HG03175 (cell line): Measurements from ENCODE around the gene PON2.

Experiments
- ATAC-seq: cut with Tn5 transposase; IDR thresholded peaks from one replicate; pipeline ENCODE4 v1.9.1; 2021; ENCODE audit warnings: mild to moderate bottlenecking, moderate library complexity; ENCODE audit not compliant: unreplicated experiment

Gene PON2

DNA sequence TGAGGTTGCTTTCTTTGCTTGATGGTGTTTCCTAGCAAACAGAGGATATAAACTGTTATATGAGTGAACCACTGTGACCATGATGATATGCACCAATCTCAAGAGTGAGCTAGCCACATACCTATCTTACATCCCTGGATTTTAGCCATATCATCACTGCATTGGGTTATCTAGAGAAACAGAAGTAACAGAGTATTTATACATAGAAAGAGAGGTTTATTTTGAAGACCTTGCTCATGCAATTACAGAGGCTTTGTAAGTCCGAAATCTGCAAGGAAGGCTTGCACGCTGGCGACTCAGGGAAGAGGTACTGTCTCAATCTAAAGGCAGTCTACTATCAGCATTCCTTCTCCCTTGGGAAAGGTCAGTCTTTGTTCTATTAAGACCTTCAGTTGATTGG is 11.8 kb upstream of the PON2 start:
- ATAC-seq = no peak

DNA sequence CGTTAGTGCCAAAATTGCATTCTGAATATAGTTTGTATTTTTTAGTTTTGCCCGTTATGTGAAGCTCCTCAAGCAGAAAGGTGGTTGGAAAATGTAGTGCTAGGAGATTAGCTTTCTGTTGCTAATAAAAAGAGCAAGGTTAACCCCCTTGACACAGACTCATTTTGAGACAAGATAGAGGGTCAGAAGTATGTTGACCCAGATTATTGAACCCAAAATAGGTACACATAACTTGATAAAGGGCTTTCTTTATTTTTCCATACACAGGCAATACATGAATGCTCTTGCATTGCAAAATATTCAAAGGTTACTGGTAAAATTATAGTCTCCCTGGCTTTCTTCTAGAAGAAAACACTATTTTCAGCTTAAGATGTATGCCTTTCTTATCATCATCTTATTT is 10.0 kb upstream of the PON2 start:
- no peak for ATAC-seq

DNA sequence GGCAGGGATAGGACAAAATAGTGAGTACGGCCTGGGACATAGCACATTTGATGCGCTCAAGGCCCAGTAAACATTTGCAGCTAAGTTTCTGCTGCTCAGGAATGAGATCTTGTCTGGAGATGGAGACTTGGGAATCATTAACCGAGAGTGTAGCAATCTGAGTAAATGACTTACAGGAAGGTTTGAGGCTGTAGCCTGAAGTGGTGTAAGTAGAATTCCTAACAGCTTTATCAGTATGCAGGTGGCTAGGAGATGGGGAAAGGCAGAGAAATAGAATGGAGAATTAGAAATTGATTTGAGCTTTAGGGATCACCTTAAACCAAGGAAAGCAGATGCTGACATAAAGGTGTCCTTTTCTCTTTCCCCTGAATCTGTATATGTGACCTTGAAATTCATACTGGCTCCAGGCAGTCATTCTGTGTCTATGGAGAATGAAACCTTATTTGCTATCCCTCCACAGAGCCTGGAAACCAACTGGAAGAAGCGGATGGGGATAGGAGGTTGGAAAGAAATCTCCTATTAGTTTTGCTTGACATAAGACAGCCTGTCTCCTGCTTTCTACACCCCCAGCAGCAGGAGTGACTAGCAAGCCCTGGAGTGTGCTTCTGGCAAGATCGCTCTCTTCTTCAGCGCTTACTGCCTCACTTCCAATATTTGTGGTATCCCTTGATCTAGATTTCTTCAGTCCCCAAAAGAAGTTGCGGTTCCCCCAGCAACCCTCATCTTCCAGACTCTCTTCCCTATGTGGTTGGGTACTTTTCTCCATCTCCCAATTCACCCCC is 6.4 kb upstream of the PON2 start:
- ATAC-seq = no peak

DNA sequence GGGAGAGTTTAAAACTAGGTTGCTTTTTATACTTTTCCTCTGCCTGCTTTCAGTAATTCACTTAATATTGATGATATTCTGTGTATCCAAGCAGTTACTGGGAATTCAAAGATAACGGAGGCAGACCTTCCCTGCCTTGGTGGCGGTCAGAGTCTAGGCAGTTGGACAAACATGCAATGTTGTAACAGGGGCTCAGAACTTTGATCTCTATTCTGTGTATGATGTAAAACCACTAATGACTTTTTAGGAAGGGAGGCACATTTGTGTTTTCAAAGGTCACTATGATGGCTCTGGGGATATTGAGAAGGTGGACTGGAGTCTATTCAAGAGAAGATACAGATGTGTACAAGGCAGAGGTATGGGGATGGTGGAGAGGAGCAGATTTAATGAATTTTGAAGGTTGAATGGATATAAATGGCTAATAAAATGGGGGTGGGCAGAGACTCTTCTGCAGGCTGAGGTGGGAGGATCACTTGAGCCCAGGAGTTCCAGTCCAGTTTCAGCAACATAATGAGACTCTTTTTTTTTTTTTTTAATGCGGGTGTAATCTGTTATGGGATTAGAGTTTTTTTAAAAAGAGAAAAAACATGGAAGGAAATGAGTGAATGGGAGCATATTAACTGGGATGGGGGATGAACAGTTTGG is 5.7 kb upstream of the PON2 start:
- no peak for ATAC-seq

DNA sequence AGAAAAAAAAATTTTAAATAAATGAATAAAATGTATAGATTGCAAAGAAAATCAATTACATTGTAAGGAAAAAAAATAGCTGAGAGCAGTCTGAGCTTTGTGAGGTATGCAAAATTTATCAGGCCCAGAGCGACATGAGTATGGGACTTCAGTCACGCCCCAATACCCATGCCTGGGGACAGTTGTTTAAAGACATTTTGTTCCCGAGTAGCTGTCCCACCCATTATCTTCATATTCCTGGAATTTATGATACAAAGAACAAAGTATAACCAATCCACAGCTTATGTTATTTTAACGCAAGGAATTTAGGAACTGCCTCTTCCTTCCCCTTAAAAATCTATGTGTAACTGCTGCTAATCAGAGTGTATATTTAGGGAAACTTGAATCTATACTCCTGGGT is 1.6 kb upstream of the PON2 start:
- no peak for ATAC-seq

DNA sequence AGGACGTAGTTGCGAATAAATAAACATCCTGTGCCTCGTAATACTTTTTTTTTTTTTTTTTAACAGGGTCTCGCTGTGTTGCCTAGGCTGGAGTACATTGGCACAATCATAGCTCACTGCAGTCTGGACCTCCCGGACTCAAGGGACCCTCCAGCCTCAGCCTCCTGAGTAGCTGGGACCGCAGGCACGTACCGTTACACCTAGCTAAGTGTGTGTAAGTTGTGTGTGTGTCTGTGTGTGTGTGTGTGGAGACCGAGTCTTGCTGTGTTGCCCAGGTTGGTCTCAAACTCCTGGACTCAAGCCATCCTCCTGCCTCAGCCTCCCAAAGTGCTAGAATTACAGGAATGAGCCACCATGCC is 573 bp upstream of the PON2 start:
- no peak for ATAC-seq

DNA sequence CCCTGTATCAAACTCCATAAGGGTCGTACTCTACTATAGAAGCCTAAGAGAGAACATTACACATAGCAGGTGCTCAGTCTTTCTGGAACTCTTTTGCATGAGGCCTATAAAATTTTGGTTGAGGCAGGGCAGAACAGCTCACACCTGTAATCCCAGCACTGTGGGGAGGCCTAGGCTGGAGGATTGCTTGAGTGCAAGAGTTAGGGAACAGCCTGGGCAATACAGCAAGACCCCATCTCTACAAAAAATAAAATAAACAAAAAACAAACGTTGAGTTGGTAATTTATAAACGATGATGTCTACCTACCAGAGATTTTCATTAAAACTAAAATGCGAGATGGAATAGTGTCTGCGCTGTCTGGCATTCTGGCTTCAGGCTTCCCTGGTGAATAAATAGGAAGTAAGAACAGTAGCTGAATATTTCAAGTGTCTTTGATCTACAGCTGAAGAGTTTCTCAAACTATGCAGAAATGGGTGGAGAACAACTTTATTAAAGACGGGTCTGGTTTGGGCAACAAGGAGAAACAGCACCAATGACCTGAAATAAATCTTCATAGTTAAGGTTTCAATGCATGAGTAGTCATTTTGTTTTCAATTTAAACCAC is 774 bp downstream of the PON2 start:
- no peak for ATAC-seq

DNA sequence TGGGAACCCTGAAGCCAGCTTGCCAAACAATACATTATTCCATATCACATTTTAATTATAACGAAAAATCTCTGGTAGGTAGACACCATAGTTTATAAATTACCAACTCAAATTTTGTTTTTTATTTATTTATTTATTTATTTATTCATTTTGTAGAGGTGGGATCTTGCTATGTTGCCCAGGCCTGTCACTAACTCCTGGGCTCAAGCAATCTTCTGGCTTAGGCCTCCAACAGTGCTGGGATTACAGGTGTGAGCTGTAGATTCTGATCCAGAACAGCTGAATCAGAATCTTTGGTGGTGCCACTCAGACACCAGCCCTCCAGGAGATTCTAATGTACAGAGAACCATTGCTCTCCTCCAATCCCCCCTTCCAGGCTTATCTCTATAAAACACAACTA is 1.7 kb downstream of the PON2 start:
- ATAC-seq = no peak

DNA sequence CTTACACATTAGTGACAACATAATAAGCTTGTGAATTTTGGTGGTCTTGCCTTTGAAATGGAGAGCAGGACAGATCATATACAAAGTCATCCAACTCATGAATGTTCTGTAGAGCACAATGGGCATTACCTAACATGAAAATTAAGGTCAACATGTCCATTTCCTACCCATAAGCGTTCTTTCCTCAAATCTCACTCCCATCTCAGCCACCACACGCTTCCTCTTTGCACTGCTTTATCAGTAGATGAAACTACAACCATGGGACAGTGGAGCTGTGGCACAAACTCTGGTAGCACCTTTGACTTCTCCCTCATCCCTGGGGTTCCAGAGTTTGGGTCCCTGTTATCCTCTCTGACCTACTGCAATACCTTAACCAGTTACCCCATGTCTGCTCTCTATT is 2.2 kb downstream of the PON2 start:
- no peak for ATAC-seq

DNA sequence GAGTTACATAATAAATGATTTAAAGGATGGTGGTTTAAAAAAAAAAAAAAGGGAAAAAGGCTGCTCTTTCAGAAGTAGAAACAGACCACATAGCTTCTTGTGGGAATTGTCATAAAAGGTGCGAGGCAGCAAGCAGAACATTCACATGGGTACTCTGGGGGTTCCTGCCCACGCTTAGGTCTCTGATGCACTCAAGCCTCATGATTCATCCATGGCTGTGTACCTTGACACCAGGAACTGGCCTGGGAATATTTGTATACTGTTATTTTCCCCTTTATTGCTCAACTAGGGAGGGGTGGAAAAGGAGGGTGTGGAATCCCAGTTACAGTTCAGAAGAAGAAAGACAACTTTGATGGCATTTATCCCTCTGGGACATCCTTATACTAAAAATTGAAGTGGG is 4.0 kb downstream of the PON2 start:
- no peak for ATAC-seq

DNA sequence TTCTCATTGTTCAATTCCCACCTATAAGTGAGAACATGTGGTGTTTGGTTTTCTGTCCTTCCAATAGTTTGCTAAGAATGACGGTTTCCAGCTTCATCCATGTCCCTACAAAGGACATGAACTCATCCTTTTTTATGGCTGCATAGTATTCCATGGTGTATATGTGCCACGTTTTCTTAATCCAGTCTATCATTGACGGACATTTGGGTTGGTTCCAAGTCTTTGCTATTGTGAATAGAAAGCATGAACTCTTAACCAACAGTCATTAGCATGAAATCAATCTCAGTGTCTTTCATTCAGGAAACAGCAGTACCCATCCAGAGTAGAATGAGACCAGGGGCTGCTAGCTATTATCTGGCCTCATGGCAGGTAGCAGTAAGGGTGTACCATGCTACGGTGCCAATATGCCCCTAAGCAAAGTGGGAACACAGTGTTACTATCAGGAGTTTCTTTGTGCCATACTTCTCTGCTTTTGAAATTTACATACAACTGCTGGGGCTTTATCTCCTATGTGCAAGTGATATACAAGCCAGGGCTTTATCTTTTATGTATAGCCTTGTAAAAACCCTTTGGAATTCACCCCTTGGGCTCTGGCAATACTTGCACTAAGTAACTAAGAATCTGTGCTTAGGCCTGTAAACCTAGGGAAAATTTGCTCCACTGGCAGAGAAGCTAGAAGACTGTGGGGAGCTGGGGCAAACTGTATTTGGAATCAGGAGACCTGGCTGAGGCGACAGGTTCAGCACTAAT is 5.4 kb downstream of the PON2 start:
- no peak for ATAC-seq

DNA sequence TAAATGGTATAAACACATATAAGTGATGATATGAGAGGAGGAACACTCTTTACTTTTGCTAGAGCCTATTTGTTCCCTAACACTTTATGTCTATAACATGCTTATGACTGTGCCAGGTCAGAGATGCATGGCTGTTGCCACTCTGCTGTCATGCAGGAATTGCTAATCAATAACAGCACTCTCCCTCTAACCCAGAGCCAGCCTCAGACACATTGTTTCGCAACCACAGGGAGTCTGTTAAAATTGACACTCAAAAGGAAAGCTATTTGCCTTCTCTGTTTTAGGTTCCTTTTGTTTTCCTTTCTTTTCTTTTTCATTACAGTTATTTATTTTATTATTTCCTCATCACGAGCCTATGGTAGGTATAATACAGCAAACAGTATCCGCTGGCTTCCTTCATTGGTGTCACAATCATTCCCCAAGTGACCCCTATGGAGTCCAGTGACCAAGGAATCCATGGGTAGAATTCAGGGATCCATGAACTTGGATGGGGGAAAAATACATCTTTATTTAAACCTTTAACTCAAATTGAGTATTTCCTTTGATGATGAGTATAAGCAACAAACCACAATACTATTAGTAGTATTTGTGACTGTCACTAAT is 6.8 kb downstream of the PON2 start:
- ATAC-seq = no peak

DNA sequence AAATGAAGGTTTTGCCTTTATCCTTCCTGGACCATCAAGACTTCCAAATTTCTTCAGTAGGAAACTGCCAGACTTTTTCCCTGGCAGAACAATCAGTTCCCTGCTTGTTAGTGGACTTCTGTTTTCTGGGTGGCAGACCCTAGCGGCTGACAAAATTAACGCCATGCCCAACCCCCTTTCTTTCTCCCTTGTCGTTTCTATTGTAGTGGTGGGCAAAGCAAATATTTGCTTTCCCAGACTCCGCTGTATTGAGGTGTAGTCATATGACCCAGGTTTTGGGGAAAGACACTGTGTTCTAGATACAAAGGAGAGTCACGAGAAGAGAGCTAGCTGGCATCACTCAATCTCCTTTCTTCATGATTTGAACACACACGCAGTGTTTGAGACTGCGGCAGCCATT is 7.7 kb downstream of the PON2 start:
- ATAC-seq = no peak

DNA sequence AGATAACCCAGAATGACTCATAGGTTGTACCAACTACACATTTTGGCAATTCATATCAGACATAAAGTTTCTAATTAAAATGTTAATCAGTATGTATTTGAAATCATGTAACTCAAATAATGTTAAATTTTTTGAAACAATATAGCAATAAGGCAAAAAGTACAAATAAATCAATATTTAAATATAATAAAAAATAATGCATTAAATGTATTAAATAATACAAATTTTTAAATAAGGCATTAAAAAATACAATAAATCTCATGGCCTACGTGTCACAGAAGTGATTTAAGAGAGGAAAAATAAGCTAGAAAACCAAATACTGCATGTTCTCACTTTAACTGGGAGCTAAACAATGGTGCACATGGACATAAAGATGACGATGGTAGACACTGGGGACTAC is 9.1 kb downstream of the PON2 start:
- ATAC-seq = no peak

DNA sequence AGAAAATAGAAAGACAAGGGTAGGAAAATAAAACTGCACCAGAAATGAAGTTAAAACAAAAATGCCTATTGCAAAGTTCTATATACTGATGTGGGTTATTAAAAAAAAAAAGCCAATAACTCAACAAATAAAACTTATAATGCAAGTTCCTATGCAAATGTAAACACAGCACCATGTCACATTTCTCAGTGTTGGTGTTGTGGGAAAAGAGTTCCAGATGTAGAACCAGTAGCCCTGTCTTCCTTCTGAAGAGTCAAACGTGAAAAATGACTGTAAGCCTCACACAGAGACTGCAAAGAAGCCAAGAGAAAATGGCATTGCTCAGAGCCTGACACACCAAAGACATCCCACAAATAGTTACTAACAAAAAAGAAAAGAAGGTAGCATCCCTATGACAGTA is 10.1 kb downstream of the PON2 start:
- no peak for ATAC-seq

DNA sequence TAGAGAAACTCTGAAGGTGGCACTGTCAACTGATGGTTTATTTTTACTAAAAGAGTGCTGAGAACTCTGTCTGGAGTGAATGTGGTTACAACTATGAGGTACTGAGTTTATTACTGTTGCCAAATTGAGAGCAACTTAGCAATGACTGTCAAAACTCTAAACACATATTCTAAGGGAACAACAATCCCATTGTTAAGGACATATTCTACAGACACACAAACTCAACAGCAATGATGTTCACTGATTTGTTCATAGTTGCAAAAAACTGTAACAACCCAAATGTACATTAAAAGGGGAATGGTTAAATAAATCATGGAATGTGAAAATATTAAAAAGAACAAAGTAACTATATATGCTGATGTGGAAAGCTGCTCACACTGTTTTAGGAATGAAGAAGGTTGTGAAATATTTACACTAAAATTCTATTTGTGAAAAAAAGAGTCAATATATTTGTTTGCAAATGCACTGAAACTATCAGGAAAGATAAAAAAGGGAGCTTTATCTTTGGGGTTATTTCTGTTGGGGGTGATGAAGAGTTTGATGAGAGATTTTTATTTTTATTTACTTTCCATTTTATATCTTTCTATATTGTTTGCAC is 12.9 kb downstream of the PON2 start:
- ATAC-seq = no peak

DNA sequence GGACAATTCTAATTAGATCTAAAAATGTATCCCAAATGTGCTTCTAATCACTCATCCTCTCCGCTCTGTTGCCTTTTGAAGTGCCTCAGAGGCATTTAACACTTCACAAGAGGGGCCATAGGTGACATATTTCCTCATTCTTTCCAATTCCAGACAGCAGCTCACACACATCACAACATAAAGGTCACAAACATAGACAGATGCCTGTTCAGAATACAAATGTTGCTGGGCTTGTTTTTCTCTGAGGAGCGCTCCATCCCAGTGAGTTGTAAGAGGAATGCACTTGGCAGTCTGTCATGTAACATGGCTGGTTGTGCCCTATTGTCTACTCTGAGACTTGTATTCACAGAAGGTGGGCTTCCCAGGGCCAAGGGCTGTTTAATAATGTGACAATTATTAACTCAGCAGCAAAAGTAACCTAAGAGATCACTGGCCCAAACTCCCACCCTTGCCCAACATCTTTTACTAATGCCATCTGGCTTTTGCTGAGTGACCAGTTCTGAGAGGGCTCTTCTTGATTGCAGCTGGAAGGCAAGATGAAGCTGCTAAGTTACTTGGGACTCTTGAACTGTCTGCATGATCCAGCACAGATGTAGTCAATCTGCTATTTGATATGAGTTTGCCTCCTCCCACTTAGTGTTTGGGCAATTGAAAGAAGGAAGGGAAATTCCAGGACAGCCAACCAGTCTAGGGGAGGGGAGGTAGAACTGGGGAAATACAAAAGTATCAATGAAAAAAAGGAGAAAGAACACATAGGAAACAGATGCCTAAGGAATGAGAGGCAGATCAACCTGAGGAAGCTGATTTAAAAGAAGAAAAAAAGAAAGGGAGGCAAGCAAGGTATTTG is 13.6 kb downstream of the PON2 start:
- ATAC-seq = no peak

DNA sequence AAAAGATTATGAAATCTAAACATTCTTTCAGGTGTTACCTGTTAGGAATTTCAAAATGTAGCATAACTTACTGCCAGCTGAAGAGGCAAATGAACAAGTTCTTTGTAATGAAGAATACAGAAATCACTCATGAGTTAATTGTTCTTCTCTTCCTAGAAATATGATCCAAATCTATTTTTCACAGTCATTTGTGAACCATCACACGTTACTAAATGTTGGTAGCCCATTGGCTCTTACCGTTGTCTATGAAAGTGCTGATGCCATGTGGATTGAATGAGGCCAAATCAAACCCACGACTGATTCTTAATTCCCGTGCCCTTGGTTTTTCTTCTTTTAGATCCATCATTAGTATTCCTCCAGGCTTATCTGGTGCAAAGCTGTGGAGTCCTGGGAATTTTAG is 22.8 kb downstream of the PON2 start:
- ATAC-seq = no peak

DNA sequence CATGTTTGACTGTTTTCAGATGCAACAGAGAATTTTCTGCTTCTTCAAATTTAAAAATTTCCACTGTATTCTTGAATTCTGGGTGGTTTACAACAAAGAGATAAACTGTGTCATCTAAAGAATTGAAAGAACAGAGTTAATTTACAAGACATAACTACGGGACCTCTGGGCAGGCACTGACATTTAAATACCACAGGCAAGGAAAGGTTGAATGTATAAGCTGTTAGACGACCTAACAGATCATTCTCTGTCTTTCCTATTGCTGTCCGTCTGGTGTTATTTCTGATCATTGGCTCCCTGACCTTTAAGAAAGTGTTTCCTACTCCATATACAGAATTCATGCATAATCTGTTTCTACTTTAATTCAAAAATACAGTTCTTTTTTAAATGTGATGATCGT is 23.2 kb downstream of the PON2 start:
- no peak for ATAC-seq

DNA sequence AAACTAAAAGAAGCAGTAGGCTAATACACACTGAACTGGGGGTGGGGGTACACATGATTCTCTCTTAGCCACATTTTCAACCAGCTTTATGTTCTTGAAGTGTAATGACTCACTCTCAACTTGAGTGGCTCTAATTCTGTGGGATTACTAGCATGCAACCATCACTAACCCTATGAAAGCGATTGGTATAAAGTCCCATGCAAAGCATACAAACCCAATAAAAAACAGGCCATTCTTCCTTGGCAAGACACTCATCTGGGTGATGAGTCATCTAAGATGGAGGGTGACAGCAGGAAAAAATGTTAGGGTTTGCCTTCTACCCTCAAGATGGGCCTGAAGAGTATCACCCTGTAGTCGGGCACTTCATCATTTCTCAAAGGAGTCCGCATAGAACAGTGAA is 23.8 kb downstream of the PON2 start:
- ATAC-seq = no peak
